Breast epithelium (tissue), 4 donors: ENCODE measurements around the gene SPDEF. TPM values are rescaled to one million over a fixed set of nuclear protein-coding genes. Genes with fewer than 3 reads are reported as not detected.

Experiments
- DNase-seq, 2 donors: peaks; one replicate each; pipeline ENCODE4 v3.0.0-alpha.2; 2019; ENCODE audit warnings: low spot score in 2 of 2
- H3K27ac ChIP-seq, 2 donors: fragments of 200-600 bp; sonication (generic) in 1 of 2; one replicate each; pipeline ENCODE4 v1.5.1; 2016 to 2019; ENCODE audit warnings: mild to moderate bottlenecking in 1 of 2
- H3K27me3 ChIP-seq, 2 donors: fragments of 200-600 bp; sonication (generic) in 1 of 2; one replicate each; pipeline versions ENCODE4 v1.5.1 to v1.6.0; 2017 to 2019; ENCODE audit warnings: control low read depth in 1 of 2, mild to moderate bottlenecking in 1 of 2
- H3K36me3 ChIP-seq: fragments of 200-600 bp; one replicate; pipeline ENCODE4 v1.5.1; 2019
- H3K4me1 ChIP-seq, 2 donors: fragments of 200-600 bp; sonication (generic); one replicate each; pipeline ENCODE4 v1.5.1; 2016 to 2019; ENCODE audit warnings: control low read depth in 1 of 2
- H3K4me3 ChIP-seq, 3 donors: fragments of 200-600 bp; sonication (generic); 1 replicate in 2 of 3; 2 replicates in 1 of 3; pipeline ENCODE4 v1.5.1; 2016 to 2019; ENCODE audit warnings: mild to moderate bottlenecking in 3 of 3, moderate library complexity in 2 of 3
- H3K9me3 ChIP-seq, 2 donors: fragments of 200-600 bp; sonication (generic) in 1 of 2; one replicate each; pipeline ENCODE4 v1.5.1; 2016 to 2019; ENCODE audit warnings: control low read depth in 1 of 2
- CTCF ChIP-seq, 3 donors: fragments of 450-650 bp; IDR thresholded peaks; one replicate each; pipeline ENCODE4 v1.5.1; 2016 to 2017; ENCODE audit warnings: antibody characterized with exemption in 3 of 3, mild to moderate bottlenecking in 3 of 3, moderate library complexity in 3 of 3
- POLR2A ChIP-seq: fragments of 450-650 bp; IDR thresholded peaks from one replicate; pipeline ENCODE4 v1.6.1; 2016; ENCODE audit warnings: antibody characterized with exemption, mild to moderate bottlenecking, moderate library complexity
- POLR2AphosphoS5 ChIP-seq, 3 donors: sonication (generic); formaldehyde crosslinking; IDR thresholded peaks; one replicate each; pipeline ENCODE4 v1.6.1; 2017; ENCODE audit warnings: antibody characterized with exemption in 3 of 3
- intact Hi-C: fragments of 100-400 bp; cut with DNase I; formaldehyde crosslinking; loops from one replicate; pipeline ENCODE4 v1.15.1; 2023; ENCODE audit warnings: low total_unique reads
- total RNA-seq, 3 donors: library from RNA; depleted of rRNA; stranded (reverse); fragments of >200 nt; gene quantifications; one replicate each; pipeline ENCODE4 v1.1.0, GENCODE V29; 2016

SPDEF gene
- total RNA-seq, 3 donors from 2014 or later = 0.48 to 123 (median 89.0) TPM

- DNase-seq = no peak
- Histone ChIP-seq H3K4me3 (no peak overlapping the region), H3K9me3 (no peaks in the 10 kb centered on the region), H3K36me3 (no peaks in the 10 kb centered on the region), H3K27me3 (no peaks in the 10 kb centered on the region), H3K4me1 (peaks cover 0 to 3% of the 10 kb centered on the region in 2 donors), H3K27ac (no peak overlapping the region)
- TF ChIP-seq POLR2AphosphoS5 (IDR thresholded peaks at IDR 0.05) = no peak
- no peak for TF ChIP-seq CTCF (IDR thresholded peaks at IDR 0.05)
- TF ChIP-seq POLR2A = no peak
- intact Hi-C loops = no loop called here
These were observed 22.5 kb upstream of the SPDEF start for GRCh38 chr6:34578445-34579262.

DNA sequence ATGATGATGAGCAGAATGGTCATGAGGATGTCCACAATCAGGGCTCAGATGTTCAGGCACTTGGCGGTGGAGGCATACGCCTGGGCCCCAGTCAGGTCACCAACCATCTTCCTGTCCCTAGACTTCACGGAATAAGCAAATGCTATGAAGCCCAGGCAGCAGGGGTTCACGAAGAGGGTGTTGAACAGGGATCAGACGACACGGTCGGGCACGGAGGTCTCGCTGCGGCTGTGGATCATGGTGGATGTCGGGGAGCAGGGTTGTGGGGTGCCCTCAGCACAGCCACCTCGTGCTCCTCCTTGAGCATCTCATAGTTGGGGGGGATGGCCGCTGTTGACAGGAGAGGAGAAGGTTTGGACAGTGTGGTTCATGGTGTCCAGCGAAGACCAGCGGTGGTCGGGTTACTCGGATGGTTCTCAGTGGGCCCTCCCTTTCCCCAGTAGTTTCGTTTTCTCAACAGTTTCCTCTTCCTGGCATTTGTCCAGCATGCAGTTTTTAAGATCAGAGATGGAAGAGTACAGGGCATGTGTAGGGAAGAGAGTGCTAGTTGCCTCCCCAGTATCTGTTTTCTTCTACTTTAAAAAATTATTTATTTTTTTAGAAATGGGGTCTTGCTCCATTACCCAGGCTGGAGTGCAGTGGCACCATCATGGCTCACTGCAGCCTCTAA, 20.3 kb upstream of the SPDEF start:
- H3K4me1 ChIP-seq = peaks cover 0 to 3% of the 10 kb centered on the region in 2 donors
- intact Hi-C loops = no loop called here
- no peaks in the 10 kb centered on the region for H3K36me3 ChIP-seq
- no peak for DNase-seq
- TF ChIP-seq POLR2A = no peak
- no peak for TF ChIP-seq POLR2AphosphoS5 (IDR thresholded peaks at IDR 0.05)
- TF ChIP-seq CTCF (IDR thresholded peaks at IDR 0.05) = no peak
- H3K4me3 ChIP-seq = no peak overlapping the region
- no peaks in the 10 kb centered on the region for H3K9me3 ChIP-seq
- no peaks in the 10 kb centered on the region for H3K27me3 ChIP-seq
- H3K27ac ChIP-seq = no peak overlapping the region

DNA sequence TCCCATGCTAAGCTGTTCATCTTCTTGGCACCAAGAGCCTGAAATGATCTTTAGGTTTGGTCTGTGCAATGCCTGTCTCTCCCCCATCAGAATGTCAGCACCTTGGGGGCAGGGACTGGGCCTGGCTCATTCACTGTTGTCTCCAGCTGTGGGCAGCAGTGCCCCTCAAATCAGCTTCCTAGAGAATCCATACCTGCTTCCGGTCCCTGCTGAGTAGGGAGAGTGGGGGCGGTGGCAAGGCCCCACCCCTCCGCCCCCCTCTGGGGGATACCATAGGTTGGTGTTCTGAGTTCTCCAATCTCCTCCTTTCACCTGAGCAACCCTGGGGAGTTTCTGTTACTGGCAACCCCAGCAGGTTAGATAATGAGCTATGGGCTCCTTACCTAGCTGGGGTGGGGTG, 19.2 kb upstream of the SPDEF start:
- H3K4me1 ChIP-seq = no peaks in the 10 kb centered on the region
- intact Hi-C loops = no loop called here
- no peak for TF ChIP-seq POLR2AphosphoS5 (IDR thresholded peaks at IDR 0.05)
- TF ChIP-seq POLR2A = no peak
- no peak for TF ChIP-seq CTCF (IDR thresholded peaks at IDR 0.05)
- no peak for DNase-seq
- H3K9me3 ChIP-seq = no peaks in the 10 kb centered on the region
- H3K27ac ChIP-seq = no peak overlapping the region
- no peaks in the 10 kb centered on the region for H3K27me3 ChIP-seq
- H3K36me3 ChIP-seq = no peaks in the 10 kb centered on the region
- H3K4me3 ChIP-seq = no peak overlapping the region

- Histone ChIP-seq H3K27ac (no peak overlapping the region), H3K4me1 (no peaks in the 10 kb centered on the region), H3K27me3 (no peaks in the 10 kb centered on the region), H3K9me3 (no peaks in the 10 kb centered on the region), H3K36me3 (no peaks in the 10 kb centered on the region), H3K4me3 (no peak overlapping the region)
- TF ChIP-seq POLR2AphosphoS5 (IDR thresholded peaks at IDR 0.05) (no peak), CTCF (IDR thresholded peaks at IDR 0.05) (no peak), POLR2A (no peak)
- intact Hi-C loops = no loop called here
- DNase-seq = no peak
These were observed 18.6 kb upstream of the SPDEF start for GRCh38 chr6:34574647-34575293.
